Activated CD4-positive, alpha-beta T cell treated with anti-CD3 and anti-CD28 coated beads for 1 hour (primary cell): Measurements from ENCODE around the gene CDK9.
"Not testable (repeated sequence)": the region's sequence is repeated elsewhere in the genome, so short reads cannot be mapped to it uniquely, and the experiment has no call there.

Source experiments
- DNase-seq: peaks from one replicate; pipeline ENCODE4 v3.0.0-alpha.2; 2020

CDK9 gene

DNA sequence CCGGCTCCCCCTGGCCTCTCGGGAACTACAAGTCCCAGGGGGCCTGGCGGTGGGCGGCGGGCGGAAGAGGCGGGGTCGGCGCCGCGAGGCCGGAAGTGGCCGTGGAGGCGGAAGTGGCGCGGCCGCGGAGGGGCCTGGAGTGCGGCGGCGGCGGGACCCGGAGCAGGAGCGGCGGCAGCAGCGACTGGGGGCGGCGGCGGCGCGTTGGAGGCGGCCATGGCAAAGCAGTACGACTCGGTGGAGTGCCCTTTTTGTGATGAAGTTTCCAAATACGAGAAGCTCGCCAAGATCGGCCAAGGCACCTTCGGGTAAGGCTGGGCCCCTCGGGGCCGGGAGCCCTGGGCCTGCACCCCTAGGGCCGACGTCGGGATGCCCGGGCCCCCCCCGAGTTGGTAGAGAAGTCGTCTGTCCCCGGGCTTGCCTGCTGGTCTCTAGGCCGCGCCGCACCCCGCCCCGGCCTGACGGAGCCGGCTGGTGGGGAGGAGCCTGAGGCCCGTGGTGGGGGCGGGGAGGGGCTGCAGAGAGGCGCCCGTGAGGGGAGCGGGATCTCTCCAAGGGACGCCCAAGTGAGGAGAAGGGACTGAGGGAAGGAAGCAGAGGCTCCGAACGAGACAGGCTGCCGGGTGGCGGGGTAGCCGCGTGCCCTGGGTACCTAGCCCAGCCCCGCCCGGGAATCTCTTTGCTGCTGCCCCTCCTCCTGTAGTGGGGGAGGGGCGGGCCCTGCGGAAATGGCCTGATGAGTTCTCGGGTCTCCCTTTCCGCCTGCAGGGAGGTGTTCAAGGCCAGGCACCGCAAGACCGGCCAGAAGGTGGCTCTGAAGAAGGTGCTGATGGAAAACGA is at the start of gene CDK9:
TSS of gene CDK9 (plus strand) at position 102 of the 840 bp plus-strand sequence. CDS start at position 217, 115 bp downstream.
- peak; percentile 88 for DNase-seq

- DNase-seq, result no peak
These were observed 47.2 kb upstream of the CDK9 start for GRCh38 chr9:127738666-127739065.

DNA sequence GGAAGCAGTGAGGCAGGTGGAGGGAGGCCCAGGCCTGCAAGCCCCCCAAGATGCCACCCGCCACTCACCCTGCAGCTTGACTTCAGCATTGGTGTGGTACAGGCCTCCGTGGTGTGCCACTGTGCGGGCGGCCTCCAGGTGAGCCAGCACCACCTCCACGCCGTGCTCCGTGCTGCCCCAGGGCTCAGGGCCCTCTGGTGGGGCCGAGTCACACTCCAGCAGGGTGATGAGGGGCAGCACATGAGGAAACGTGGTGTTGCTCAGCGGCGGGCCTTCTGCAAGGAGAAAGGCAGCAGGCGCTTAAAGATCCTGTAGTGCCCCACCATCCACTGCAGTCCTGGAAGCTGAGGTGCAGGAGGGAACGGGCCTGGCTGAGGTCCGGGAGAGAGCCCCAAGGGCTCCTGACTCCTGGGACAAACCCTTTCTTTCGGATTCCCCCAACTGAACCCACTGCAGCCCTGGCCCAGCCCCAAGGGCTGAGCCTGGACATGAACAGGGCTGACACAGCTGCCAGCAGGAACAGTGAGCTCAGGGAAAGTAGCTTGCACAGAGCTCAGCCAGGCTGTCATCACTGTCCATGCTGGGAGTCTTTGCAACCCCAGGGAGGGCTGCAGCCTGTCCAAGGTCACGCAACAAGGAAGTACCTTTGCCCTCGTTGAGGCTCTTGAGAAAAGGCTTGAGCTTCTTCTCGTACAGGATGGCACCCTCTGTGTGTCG is 46.1 kb upstream of the CDK9 start:
- DNase-seq, result no peak

- DNase-seq, result no peak
These were observed 43.9 kb upstream of the CDK9 start for GRCh38 chr9:127741831-127742434.

GRCh38 chr9:127742435-127743088 is 43.3 kb upstream of the CDK9 start:
- DNase-seq, result no peak

DNA sequence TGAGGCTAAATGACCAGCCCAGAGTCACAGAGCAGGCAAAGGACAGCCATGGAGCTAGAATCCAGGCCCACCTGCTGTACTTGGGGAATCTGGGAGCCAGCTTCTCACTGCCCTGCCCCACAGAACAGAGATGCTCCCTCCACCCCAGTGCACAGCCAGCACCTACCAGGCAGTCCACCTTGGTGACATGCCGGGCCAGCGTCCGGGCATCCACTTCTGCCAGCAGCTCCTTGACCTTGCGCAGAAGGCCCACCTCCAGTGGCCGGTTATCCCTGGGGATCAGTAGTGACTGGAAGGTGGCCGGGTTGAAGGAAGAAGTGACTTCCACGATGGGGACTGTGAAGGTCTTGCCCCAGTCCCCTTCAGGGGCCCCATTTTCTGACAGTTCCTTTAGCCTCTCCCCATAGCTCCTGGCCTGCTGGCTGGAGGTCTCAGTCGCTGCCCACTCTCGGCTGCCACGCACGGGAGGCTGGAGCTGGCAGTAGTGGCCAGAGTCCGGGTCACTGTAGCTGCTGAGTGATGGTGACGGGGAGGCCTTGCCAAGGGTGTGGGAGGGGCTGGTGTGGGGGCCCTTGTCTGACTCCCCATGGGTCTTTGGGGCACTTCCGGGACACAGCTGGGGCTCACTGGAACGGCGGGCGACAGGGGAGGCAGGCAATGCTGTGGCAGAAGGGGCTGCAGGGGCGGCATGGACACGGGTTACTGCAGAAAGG is 41.3 kb upstream of the CDK9 start:
- DNase-seq, result no peak

- no peak for DNase-seq
These were observed 38.8 kb upstream of the CDK9 start for GRCh38 chr9:127746959-127747569.

- no peak for DNase-seq
These were observed 36.6 kb upstream of the CDK9 start for GRCh38 chr9:127749090-127749787.

GRCh38 chr9:127751269-127752054 is 34.4 kb upstream of the CDK9 start:
- no peak for DNase-seq

- no peak for DNase-seq
These were observed 32.7 kb upstream of the CDK9 start for GRCh38 chr9:127753148-127753547.

GRCh38 chr9:127753622-127754021 is 32.2 kb upstream of the CDK9 start:
- no peak for DNase-seq

DNA sequence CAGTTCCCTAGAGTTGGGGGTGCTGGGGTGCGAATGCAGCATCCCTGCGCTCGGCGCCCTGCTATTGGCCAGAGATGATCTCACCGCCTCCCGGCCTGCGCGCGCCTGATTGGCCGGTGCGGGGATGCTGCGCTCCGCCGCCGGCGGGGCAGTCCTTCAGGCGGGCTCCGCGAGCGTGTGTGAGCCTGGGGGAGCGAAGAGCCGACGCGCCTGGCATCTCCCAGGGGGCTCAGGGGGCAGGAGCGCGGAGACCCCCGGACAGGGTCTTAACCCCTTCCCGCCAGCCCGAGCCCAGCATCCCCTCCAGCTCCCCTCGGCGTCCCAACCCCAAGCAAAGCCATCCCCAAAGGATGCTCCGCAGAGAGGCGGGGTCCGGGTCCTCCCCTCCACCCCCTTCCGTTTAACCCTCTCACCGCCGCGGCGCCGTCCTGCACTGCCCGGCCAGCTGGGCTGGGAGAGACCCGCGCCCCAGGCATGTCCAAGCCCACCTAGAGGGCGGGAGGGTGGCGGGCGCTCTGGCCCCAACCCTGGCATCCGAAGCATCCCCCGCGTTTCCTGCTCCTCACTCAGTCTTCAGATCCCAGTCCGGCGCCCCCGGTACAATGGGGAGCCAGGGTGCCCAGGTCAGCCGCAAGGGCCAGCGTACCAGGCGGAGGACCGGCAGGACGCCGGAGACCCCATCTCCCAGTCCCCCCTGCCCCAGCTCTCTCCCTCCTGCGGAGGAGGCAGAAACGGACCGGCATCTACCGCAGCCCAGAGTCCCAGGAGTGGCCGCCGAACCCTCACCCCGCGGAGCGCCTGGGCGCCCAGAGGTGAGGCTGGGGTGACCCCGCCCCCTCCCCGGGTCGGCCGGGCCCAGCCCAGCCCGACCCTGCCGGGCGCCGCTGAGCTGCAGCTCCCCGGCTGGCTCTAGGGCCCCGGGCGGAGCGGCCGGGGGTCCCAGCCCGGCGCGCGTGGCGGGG is 31.5 kb upstream of the CDK9 start:
- no peak for DNase-seq

- DNase-seq, result no peak
These were observed 30.5 kb upstream of the CDK9 start for GRCh38 chr9:127755061-127756060.

GRCh38 chr9:127756233-127756632 is 29.6 kb upstream of the CDK9 start:
- DNase-seq, result no peak

GRCh38 chr9:127756776-127757175 is 29.1 kb upstream of the CDK9 start:
- not testable (repeated sequence) for DNase-seq

GRCh38 chr9:127758843-127759242 is 27.0 kb upstream of the CDK9 start:
- no peak for DNase-seq

DNA sequence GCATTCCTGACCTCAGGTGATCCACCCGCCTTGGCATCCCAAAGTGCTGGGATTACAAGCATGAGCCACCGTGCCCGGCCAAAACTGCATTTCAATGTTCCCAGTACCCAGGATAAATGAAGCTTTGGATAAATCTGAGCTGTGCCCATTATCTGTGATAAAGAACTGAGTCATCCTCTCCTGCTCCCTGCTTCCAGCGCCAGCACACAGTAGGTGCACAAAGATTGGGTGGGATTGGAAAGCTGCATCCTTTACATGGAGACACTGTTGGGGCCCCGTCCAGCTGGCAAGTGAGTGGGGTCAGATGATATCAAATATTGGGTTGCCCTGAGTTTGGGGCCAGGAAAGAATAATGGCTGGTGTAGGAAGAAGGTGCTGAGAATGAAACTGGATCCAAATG is 24.8 kb upstream of the CDK9 start:
- no peak for DNase-seq

DNA sequence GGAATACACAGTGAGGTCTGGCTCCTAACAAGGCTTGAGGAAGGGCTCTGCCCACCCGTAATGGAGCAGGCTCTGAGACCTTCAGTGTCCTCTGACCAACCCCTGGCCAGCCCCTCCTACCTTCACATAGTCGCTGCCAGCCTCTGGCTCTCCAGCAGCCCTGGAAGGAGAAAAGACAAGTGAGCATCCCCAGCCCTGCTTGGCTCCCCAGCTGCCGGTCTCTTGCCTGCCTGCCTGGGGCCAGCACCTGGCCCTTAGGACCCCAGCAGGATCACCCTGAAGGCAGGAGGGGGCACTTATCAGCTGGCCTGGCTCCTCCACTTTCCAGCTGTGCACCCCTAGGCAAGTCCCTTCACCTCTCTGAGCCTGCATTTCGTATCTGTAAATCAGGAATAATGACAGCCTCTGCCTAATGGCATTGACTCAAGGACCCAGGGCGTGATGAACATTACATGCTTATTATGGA is 24.3 kb upstream of the CDK9 start:
- no peak for DNase-seq
